A549 (cell line): Measurements from ENCODE around the gene PSMD1.

Experiments used
- CEBPB ChIP-seq, 2 experiments: fragments of >200 bp in 1 of 2; sonication (Bioruptor Twin) in 1 of 2; formaldehyde crosslinking in 1 of 2; IDR thresholded peaks; 2 replicates each; pipeline ENCODE4 v1.6.1; 2012 to 2016
- CHD2 ChIP-seq: fragments of 150-350 bp; IDR thresholded peaks from 2 replicates; pipeline ENCODE4 v1.6.1; 2014; ENCODE audit warnings: low read length; ENCODE audit not compliant: partially characterized antibody
- CTCF ChIP-seq: fragments of >200 bp; sonication (Bioruptor Twin); formaldehyde crosslinking; IDR thresholded peaks from 3 replicates; pipeline ENCODE4 v1.5.1; 2016
- HDAC2 ChIP-seq: fragments of 200-600 bp; sonication (generic); IDR thresholded peaks from 2 replicates; pipeline ENCODE4 v1.6.1; 2016
- MAX ChIP-seq: IDR thresholded peaks from 2 replicates; pipeline ENCODE4 v1.6.1; 2012
- POLR2A ChIP-seq: IDR thresholded peaks from 2 replicates; pipeline ENCODE4 v1.6.1; 2012; ENCODE audit warnings: mild to moderate bottlenecking, low read length
- RAD21 ChIP-seq, 2 experiments: fragments of >200 bp in 1 of 2; sonication (Bioruptor Twin) in 1 of 2; formaldehyde crosslinking in 1 of 2; IDR thresholded peaks in 1 of 2; conservative IDR thresholded peaks in 1 of 2; 2 replicates in 1 of 2; 3 replicates in 1 of 2; pipeline ENCODE4 v1.6.1; 2012 to 2018; ENCODE audit warnings: inconsistent platforms in 1 of 2
- REST ChIP-seq: fragments of 200-600 bp; sonication (generic); IDR thresholded peaks from 2 replicates; pipeline ENCODE4 v1.6.1; 2016; ENCODE audit warnings: antibody characterized with exemption, mild to moderate bottlenecking, moderate library complexity
- ZFP36 ChIP-seq: fragments of 450-650 bp; IDR thresholded peaks from 2 replicates; pipeline ENCODE4 v1.6.1; 2014; ENCODE audit warnings: borderline replicate concordance; ENCODE audit not compliant: partially characterized antibody
- ZNF302 ChIP-seq: fragments of 250-450 bp; sonication (Bioruptor Pico); IDR thresholded peaks from 2 replicates; pipeline ENCODE4 v1.9.0; 2021; ENCODE audit warnings: inconsistent platforms, mild to moderate bottlenecking, moderate library complexity

GRCh38 chr2:231181860-231182512, 125.3 kb downstream of the PSMD1 start:
- TF ChIP-seq MAX (0 out of 2 replicates have a peak, but pooled peaks have one; percentile 27), CTCF (no peak), REST (no peak), RAD21 (conservative IDR thresholded peaks at IDR 0.05 in 1 of 2, IDR thresholded peaks at IDR 0.05 in 1 of 2) (no peak), HDAC2 (no peak), ZFP36 (no peak), ZNF302 (CRISPR knock-in tag) (no peak), CHD2 (no peak), CEBPB (IDR thresholded peaks at IDR 0.05) (no peak), POLR2A (no peak)
